Suprapubic skin (tissue), 3 donors: ENCODE measurements around the gene CSF1R.

ENCODE experiments used
- EP300 ChIP-seq: sonication (generic); formaldehyde crosslinking; IDR thresholded peaks from one replicate; pipeline ENCODE4 v1.6.1; 2017; ENCODE audit warnings: antibody characterized with exemption
- POLR2A ChIP-seq, 2 donors: fragments of 450-650 bp; IDR thresholded peaks; one replicate each; pipeline ENCODE4 v1.6.1; 2017; ENCODE audit warnings: antibody characterized with exemption in 2 of 2, mild to moderate bottlenecking in 2 of 2, moderate library complexity in 2 of 2
- TF ChIP-seq, protein P1 (sequence below), 2 donors: fragments of 200-600 bp in 1 of 2; fragments of 450-650 bp in 1 of 2; sonication (generic) in 1 of 2; IDR thresholded peaks; one replicate each; pipeline ENCODE4 v1.5.1; 2016 to 2019; ENCODE audit warnings: antibody characterized with exemption in 2 of 2, mild to moderate bottlenecking in 1 of 2, moderate library complexity in 1 of 2

DNA sequence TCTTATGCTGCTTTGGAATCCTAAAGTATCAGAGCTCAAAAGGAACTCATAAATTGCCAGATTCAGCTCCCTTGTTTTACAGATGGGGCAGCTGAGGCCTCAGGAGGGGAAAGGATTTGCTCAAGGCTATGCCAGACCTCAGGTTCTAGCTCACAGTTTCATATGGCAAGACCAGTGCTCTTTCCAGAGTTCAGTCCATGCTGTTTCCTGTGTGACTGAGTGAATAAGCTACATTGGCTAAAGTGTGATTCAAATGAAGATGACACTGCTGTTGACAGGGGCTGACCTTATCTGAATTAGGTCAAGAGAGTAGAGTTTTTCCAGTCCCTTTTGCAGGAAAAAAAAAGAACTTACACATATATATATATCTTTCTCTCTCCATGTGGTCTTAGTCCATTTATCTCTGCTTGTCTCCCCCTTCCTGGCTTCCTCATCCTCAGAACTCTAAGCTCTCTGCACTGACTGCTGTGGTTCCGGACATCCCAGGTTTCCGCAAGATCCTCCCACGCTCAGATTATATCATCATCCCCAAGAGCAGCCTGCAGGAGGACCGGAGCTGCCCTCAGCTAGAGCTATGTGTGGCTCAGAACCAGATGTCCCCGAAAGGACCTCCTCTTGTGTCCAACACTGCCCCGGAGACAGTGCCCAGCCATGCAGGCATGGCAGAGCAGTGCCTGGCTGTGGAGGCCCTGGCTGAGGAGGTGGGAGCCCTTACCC lies 76.5 kb downstream of the CSF1R start:
- no peak for TF ChIP-seq POLR2A (IDR thresholded peaks at IDR 0.05)
- TF ChIP-seq, protein P1, sequence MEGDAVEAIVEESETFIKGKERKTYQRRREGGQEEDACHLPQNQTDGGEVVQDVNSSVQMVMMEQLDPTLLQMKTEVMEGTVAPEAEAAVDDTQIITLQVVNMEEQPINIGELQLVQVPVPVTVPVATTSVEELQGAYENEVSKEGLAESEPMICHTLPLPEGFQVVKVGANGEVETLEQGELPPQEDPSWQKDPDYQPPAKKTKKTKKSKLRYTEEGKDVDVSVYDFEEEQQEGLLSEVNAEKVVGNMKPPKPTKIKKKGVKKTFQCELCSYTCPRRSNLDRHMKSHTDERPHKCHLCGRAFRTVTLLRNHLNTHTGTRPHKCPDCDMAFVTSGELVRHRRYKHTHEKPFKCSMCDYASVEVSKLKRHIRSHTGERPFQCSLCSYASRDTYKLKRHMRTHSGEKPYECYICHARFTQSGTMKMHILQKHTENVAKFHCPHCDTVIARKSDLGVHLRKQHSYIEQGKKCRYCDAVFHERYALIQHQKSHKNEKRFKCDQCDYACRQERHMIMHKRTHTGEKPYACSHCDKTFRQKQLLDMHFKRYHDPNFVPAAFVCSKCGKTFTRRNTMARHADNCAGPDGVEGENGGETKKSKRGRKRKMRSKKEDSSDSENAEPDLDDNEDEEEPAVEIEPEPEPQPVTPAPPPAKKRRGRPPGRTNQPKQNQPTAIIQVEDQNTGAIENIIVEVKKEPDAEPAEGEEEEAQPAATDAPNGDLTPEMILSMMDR (IDR thresholded peaks at IDR 0.05), result no peak
- TF ChIP-seq EP300, result no peak
